Measurements from ENCODE around the gene HNRNPUL2. TPM values are rescaled to one million over a fixed set of nuclear protein-coding genes. Genes with fewer than 3 reads are reported as not detected.

HNRNPUL2 gene
- total and polyA plus RNA-seq, 9 of the 15 experiments (the other 6 are each of a cell fraction or from before 2014, with no cell fraction given) = 0.89 to 44.3 (median 15.2) TPM

GRCh38 chr11:62709247-62710000 lies 17.8 kb downstream of the HNRNPUL2 start:
- peak overlapping the region; percentile 19; the same call in 1 of the 3 replicates for H3K27ac ChIP-seq (ENCODE audit: extremely low read depth, low read depth, low read length)
- no peaks in the 10 kb centered on the region for H3K27me3 ChIP-seq (ENCODE audit: control insufficient read depth in 2 of 2, insufficient read depth in 2 of 2, low read length in 2 of 2)
- no peak overlapping the region for H3K4me3 ChIP-seq
- no TSS peak for BruUV-seq (replicated peaks)
- no peak overlapping the region for H2AFZ ChIP-seq (ENCODE audit: low read depth, low read length)
- peaks cover 25% of the 10 kb centered on the region for H3K79me2 ChIP-seq (ENCODE audit: control insufficient read depth, insufficient read depth, low read length)
- no peak overlapping the region for H3K4me2 ChIP-seq (ENCODE audit: insufficient read depth, low read length)
- DNase-seq (ENCODE audit: extremely low read depth in 1 of 4, low spot score in 3 of 4) (peak in 3 of 4 experiments; percentile 33 to 57 (median 43)), ATAC-seq (peak; percentile 4; the same call in 2 of the 3 replicates), FAIRE-seq (no peak)
- in situ Hi-C loops (cut with MboI) = no loop called here
- H4K20me1 ChIP-seq (replicated peaks; ENCODE audit: control insufficient read depth, insufficient read depth, low read length) = peaks cover 7% of the 10 kb centered on the region
- POLR2A ChIA-PET = interaction anchor here (0.6 to 4.1 kb wide), 7 partner anchors 8 to 134 kb away, joined by 3 to 31 read pairs (median 8); partner anchors contain the start of genes C11orf98, CSKMT, HNRNPUL2 and TTC9C
- peaks cover 2% of the 10 kb centered on the region for H3K9me1 ChIP-seq (ENCODE audit: control insufficient read depth, insufficient read depth, low read length)
- intact Hi-C loops (cut with micrococcal nuclease) = loop anchor here (5.0 kb wide), 1 partner anchor 312 kb away; no protein-coding TSS in a partner anchor
- peak overlapping the region in 1 of 2 experiments; percentile 39; a peak in 1 of 4 replicates for H3K9ac ChIP-seq (ENCODE audit: insufficient read depth in 1 of 2, low read depth in 2 of 2, low read length in 2 of 2)
- WGBS (ENCODE audit: insufficient coverage, low coverage, missing lambda C conversion rate) = 83% methylated on average over 35 of the region's 47 CpGs
- CTCF ChIA-PET (ENCODE audit: low intra/inter-chr PET ratio) = no interaction called here
- H3K4me1 ChIP-seq (replicated peaks in 1 of 2; ENCODE audit: control insufficient read depth in 2 of 2, insufficient read depth in 2 of 2, low read length in 2 of 2) = peaks cover 36 to 46% of the 10 kb centered on the region in 2 experiments
- H3K36me3 ChIP-seq (ENCODE audit: control insufficient read depth, insufficient read depth, low read length) = peaks cover 81% of the 10 kb centered on the region
- no peaks in the 10 kb centered on the region for H3K9me3 ChIP-seq (replicated peaks; ENCODE audit: control insufficient read depth, insufficient read depth, low read depth, low read length)
- TF ChIP-seq NR2C1 (IDR thresholded peaks at IDR 0.05) (peak; percentile 61), NR2C1 (tag; IDR thresholded peaks at IDR 0.05) (no peak), ZHX1 (conservative IDR thresholded peaks at IDR 0.05; ENCODE audit: low read length) (peak; percentile 61), RBFOX2 (IDR thresholded peaks at IDR 0.05; ENCODE audit: low read depth, low read length) (peak; percentile 47), RCOR1 (IDR thresholded peaks at IDR 0.05; ENCODE audit: borderline replicate concordance in 1 of 2, low read depth in 2 of 2, low read length in 2 of 2) (no peak), MLLT1 (IDR thresholded peaks at IDR 0.05) (peak in 1 of 2 experiments; percentile 90; a peak in 2 of 4 replicates), YY1 (IDR thresholded peaks at IDR 0.05; ENCODE audit: borderline replicate concordance in 1 of 3, control insufficient read depth in 1 of 3, extremely low read depth in 1 of 3, insufficient read depth in 3 of 3, insufficient read length in 1 of 3, insufficient replicate concordance in 2 of 3, low read depth in 1 of 3, low read length in 2 of 3) (peak; percentile 87 to 99 (median 98)), DACH1 (IDR thresholded peaks at IDR 0.05; ENCODE audit: partially characterized antibody) (no peak), ATF4 (CRISPR knock-in tag; IDR thresholded peaks at IDR 0.05) (no peak), SRF (CRISPR knock-in tag; IDR thresholded peaks at IDR 0.05) (no peak)
- TF ChIP-seq, protein P1, sequence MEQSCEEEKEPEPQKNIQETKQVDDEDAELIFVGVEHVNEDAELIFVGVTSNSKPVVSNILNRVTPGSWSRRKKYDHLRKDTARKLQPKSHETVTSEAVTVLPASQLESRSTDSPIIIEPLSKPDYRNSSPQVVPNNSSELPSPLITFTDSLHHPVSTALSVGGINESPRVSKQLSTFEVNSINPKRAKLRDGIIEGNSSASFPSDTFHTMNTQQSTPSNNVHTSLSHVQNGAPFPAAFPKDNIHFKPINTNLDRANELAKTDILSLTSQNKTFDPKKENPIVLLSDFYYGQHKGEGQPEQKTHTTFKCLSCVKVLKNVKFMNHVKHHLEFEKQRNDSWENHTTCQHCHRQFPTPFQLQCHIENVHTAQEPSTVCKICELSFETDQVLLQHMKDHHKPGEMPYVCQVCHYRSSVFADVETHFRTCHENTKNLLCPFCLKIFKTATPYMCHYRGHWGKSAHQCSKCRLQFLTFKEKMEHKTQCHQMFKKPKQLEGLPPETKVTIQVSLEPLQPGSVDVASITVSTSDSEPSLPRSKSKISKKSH (CRISPR knock-in tag; IDR thresholded peaks at IDR 0.05) = no peak
